Osteocyte (in vitro differentiated cells): ENCODE data around the gene OR1F1. TPM values are rescaled to one million over a fixed set of nuclear protein-coding genes. Genes with fewer than 3 reads are reported as not detected.
A peak's percentile ranks its signal among the peaks of the same experiment; 100 is the strongest.

Experiments used
- DNase-seq: peaks from one replicate; pipeline ENCODE4 v3.0.0; 2021; ENCODE audit warnings: mixed read lengths; ENCODE audit not compliant: unreplicated experiment; ENCODE audit errors: extremely low spot score
- H3K27ac Mint-ChIP-seq: one replicate; pipeline ENCODE4 v1.8.0; 2021; ENCODE audit warnings: mild to moderate bottlenecking, mixed read lengths; ENCODE audit not compliant: unreplicated experiment
- H3K27me3 Mint-ChIP-seq: one replicate; pipeline ENCODE4 v1.8.0; 2021; ENCODE audit warnings: mixed read lengths; ENCODE audit not compliant: unreplicated experiment
- H3K36me3 Mint-ChIP-seq: one replicate; pipeline ENCODE4 v1.8.0; 2021; ENCODE audit warnings: mixed read lengths; ENCODE audit not compliant: unreplicated experiment
- H3K4me1 Mint-ChIP-seq: one replicate; pipeline ENCODE4 v1.8.0; 2021; ENCODE audit warnings: mixed read lengths; ENCODE audit not compliant: unreplicated experiment
- H3K4me3 Mint-ChIP-seq: one replicate; pipeline ENCODE4 v1.8.0; 2021; ENCODE audit warnings: mild to moderate bottlenecking, moderate library complexity, mixed read lengths; ENCODE audit not compliant: unreplicated experiment
- H3K9me3 Mint-ChIP-seq: one replicate; pipeline ENCODE4 v1.8.0; 2021; ENCODE audit warnings: mixed read lengths; ENCODE audit not compliant: unreplicated experiment
- total RNA-seq: library from RNA; stranded (reverse); gene quantifications from 2 replicates; pipeline ENCODE4 v1.2.1, GENCODE V29; 2021
- TF ChIP-seq, protein P1 (sequence below): fragments of 200-600 bp; sonication (generic); IDR thresholded peaks from 2 replicates; pipeline ENCODE4 v1.5.0; 2021; ENCODE audit warnings: antibody characterized with exemption, mild to moderate bottlenecking, moderate library complexity

OR1F1 gene
- total RNA-seq, 1 donor from 2014 or later: not detected

DNA sequence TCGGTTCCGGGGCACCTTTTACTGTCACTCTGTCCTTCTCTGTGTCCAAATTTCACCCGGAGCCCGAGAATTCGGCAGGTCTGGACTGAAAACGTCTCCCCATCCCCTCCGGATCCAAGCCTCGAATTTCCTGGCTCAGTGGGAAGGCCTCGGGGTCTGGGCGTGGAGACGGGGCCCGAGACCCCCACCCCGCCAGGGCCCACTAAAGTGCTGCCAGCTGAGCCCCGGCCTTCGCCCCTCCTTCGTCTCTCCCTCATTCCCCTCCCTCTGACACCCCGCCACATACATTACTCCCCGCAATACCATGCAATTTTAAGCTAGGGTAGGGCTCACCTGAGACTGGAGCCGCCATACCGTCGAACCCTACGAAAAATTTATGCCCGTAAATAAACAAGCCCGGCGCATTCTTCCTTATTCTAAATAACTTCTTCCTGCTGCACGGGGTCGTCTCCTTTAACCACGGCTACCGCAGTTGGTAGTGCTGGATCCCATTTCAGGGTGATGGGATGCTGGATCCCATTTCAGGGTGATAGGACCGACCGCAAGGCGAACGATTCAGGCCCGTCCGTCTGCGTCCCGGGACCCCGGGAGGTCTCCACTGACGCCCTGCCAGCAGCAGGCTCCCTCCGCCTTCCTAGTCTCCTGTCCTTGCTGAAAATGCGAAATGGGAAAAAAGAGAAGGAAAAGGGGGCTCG lies 4.4 kb upstream of the OR1F1 start:
- DNase-seq: no peak
- TF ChIP-seq, protein P1, sequence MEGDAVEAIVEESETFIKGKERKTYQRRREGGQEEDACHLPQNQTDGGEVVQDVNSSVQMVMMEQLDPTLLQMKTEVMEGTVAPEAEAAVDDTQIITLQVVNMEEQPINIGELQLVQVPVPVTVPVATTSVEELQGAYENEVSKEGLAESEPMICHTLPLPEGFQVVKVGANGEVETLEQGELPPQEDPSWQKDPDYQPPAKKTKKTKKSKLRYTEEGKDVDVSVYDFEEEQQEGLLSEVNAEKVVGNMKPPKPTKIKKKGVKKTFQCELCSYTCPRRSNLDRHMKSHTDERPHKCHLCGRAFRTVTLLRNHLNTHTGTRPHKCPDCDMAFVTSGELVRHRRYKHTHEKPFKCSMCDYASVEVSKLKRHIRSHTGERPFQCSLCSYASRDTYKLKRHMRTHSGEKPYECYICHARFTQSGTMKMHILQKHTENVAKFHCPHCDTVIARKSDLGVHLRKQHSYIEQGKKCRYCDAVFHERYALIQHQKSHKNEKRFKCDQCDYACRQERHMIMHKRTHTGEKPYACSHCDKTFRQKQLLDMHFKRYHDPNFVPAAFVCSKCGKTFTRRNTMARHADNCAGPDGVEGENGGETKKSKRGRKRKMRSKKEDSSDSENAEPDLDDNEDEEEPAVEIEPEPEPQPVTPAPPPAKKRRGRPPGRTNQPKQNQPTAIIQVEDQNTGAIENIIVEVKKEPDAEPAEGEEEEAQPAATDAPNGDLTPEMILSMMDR: peak; percentile 1
- H3K9me3 Mint-ChIP-seq: no peaks in the 10 kb centered on the region
- no peak overlapping the region for H3K27ac Mint-ChIP-seq
- peaks cover 30% of the 10 kb centered on the region for H3K4me1 Mint-ChIP-seq
- H3K36me3 Mint-ChIP-seq: no peaks in the 10 kb centered on the region
- H3K27me3 Mint-ChIP-seq: peaks cover 49% of the 10 kb centered on the region
- peak overlapping the region; percentile 80 for H3K4me3 Mint-ChIP-seq

- Mint-ChIP-seq H3K36me3 (no peaks in the 10 kb centered on the region), H3K27ac (no peak overlapping the region), H3K4me3 (peak overlapping the region; percentile 4), H3K9me3 (no peaks in the 10 kb centered on the region), H3K4me1 (peaks cover 48% of the 10 kb centered on the region), H3K27me3 (peaks cover 35% of the 10 kb centered on the region)
- no peak for DNase-seq
- TF ChIP-seq, protein P1: no peak
Measured at GRCh38 chr16:3186946-3187690, 886 bp upstream of the OR1F1 start.

- Mint-ChIP-seq H3K4me3 (peak overlapping the region; percentile 85), H3K27me3 (peaks cover 24% of the 10 kb centered on the region), H3K4me1 (peaks cover 37% of the 10 kb centered on the region), H3K9me3 (no peaks in the 10 kb centered on the region), H3K27ac (no peak overlapping the region), H3K36me3 (no peaks in the 10 kb centered on the region)
- TF ChIP-seq, protein P1: no peak
- DNase-seq: no peak
Measured at GRCh38 chr16:3188675-3188924, 596 bp downstream of the OR1F1 start.

GRCh38 chr16:3188925-3189825 lies 1.2 kb downstream of the OR1F1 start:
- Mint-ChIP-seq H3K36me3 (no peaks in the 10 kb centered on the region), H3K27ac (peak overlapping the region; percentile 54), H3K4me1 (peaks cover 32% of the 10 kb centered on the region), H3K4me3 (peak overlapping the region; percentile 85), H3K9me3 (no peaks in the 10 kb centered on the region), H3K27me3 (peaks cover 20% of the 10 kb centered on the region)
- TF ChIP-seq, protein P1: no peak
- no peak for DNase-seq
